NOMO-1 treated with DMSO at 0.1 percent for 48 hours (cell line): ENCODE results near the gene ZBTB40.

Experiments used
- DNase-seq: peaks from one replicate; lab custom pipeline; 2025; ENCODE audit not compliant: unreplicated experiment; lab: John Stamatoyannopoulos, UW

Gene ZBTB40

GRCh38 chr1:22462928-22463327 is 11.3 kb downstream of the ZBTB40 start:
- no peak for DNase-seq

- no peak for DNase-seq
Observed at GRCh38 chr1:22465015-22465565, 13.4 kb downstream of the ZBTB40 start.

- DNase-seq: no peak
Observed at GRCh38 chr1:22465671-22466070, 14.0 kb downstream of the ZBTB40 start.

GRCh38 chr1:22470227-22470626 is 18.6 kb downstream of the ZBTB40 start:
- no peak for DNase-seq

GRCh38 chr1:22471078-22471477 is 19.4 kb downstream of the ZBTB40 start:
- DNase-seq: no peak

- no peak for DNase-seq
Observed at GRCh38 chr1:22471610-22472009, 20.0 kb downstream of the ZBTB40 start.

GRCh38 chr1:22472596-22472995 is 20.9 kb downstream of the ZBTB40 start:
- no peak for DNase-seq

GRCh38 chr1:22473952-22474351 is 22.3 kb downstream of the ZBTB40 start:
- DNase-seq: no peak

GRCh38 chr1:22476566-22476965 is 24.9 kb downstream of the ZBTB40 start:
- no peak for DNase-seq

GRCh38 chr1:22483121-22483520 is 31.5 kb downstream of the ZBTB40 start:
- DNase-seq: no peak

GRCh38 chr1:22484706-22485345 is 33.2 kb downstream of the ZBTB40 start:
- no peak for DNase-seq

- no peak for DNase-seq
Observed at GRCh38 chr1:22485431-22485830, 33.8 kb downstream of the ZBTB40 start.

- no peak for DNase-seq
Observed at GRCh38 chr1:22487781-22488180, 36.1 kb downstream of the ZBTB40 start.

- no peak for DNase-seq
Observed at GRCh38 chr1:22488319-22488718, 36.7 kb downstream of the ZBTB40 start.

- DNase-seq: no peak
Observed at GRCh38 chr1:22489278-22489677, 37.6 kb downstream of the ZBTB40 start.

GRCh38 chr1:22489823-22490222 is 38.2 kb downstream of the ZBTB40 start:
- DNase-seq: no peak

- DNase-seq: no peak
Observed at GRCh38 chr1:22490309-22490708, 38.7 kb downstream of the ZBTB40 start.

GRCh38 chr1:22491995-22492715 is 40.5 kb downstream of the ZBTB40 start:
- DNase-seq: no peak

GRCh38 chr1:22494144-22494543 is 42.5 kb downstream of the ZBTB40 start:
- peak; percentile 50 for DNase-seq

GRCh38 chr1:22494943-22495579 is 43.4 kb downstream of the ZBTB40 start:
- no peak for DNase-seq

- DNase-seq: no peak
Observed at GRCh38 chr1:22496536-22497160, 45.0 kb downstream of the ZBTB40 start.

- DNase-seq: no peak
Observed at GRCh38 chr1:22498463-22498862, 46.8 kb downstream of the ZBTB40 start.
